HuH-7 (cell line): Measurements from ENCODE around the gene PRUNE1.

ENCODE experiments used
- DNase-seq: peaks from one replicate; pipeline ENCODE4 v3.0.0; 2011; ENCODE audit warnings: low spot score

Gene PRUNE1

DNA sequence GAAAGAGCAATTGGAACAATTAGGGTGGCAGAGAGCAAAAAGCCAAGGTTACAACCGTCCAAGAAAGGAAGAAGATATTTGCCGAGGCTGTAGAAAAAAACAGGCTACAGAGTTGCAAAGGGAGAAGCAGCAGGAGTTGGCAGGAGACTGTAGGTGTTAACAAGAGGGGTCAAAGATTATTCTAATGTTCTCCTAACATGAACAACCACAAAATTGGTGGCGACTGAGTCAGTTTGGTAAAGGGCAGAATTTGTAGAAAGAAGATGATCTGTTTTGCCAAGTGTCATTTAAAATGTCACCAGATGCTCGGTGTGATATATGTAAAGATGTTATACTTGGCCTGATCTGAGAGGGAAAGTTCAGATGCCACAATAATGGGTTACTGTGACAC lies 401 bp upstream of the PRUNE1 start:
- no peak for DNase-seq

DNA sequence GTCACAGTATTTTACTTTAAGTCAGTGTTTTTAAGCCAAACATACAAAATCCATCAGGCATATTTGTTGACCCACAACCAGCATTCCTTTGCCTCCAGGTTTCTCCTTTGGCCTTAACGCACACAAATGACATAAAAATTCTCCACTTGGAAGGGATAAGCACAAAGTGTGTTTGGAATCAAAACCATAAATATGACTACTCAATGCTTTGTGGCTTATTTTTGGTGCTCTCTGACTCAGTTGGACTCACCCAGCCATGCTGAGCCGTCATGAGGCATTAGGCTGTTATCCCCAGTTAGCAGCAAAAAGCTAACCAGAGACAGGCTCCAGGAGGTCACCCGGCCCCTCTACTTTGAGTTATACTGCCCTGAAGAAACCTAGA lies 948 bp downstream of the PRUNE1 start:
- no peak for DNase-seq

DNA sequence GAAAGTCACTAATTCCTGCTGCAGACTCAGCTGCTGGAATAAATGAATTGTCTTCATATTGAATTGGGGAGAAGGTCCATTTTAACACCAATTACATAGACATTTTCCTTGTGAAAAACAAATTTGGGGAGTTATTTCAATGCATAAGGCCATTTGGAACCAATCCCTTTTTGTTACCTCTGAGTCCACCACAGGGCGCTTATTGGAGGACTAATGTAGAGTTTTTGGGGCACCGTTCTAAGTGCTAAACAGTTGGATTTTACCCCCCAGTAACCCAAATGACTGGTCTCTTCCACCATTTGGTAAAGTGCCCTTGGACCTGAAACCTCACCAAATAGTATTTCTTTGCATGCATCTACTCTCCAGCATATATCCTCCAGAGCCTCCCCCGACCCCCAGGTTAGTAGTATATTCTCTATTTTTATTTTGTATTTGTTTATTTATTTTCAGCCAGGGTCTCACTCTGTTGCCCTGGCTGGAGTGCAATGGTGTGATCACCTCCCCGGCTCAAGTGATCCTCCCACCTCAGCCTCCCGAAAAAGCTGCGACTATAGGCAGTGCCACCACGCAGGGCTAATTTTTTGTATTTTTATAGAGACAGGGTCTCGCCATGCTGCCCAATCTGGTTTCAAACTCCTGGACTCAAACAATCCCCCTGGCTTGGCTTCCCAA lies 1.6 kb downstream of the PRUNE1 start:
- DNase-seq: no peak

DNA sequence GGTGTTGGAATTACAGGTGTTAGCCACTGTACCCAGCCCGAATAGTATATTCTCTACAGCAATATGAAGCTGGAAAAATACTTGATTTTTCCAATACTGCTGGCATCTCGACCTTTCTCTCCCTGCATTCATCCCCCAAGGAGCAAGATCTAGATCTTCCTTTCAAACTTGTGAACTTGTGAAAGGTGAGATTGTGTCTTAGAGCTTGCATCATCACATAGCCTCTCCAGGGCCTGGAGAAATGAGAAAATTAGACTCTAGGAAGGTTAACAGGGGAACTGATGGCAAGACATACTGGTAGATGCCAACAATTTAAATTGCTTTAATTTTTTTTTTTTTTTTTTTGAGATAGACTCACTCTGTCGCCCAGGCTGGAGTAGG lies 2.1 kb downstream of the PRUNE1 start:
- no peak for DNase-seq

DNA sequence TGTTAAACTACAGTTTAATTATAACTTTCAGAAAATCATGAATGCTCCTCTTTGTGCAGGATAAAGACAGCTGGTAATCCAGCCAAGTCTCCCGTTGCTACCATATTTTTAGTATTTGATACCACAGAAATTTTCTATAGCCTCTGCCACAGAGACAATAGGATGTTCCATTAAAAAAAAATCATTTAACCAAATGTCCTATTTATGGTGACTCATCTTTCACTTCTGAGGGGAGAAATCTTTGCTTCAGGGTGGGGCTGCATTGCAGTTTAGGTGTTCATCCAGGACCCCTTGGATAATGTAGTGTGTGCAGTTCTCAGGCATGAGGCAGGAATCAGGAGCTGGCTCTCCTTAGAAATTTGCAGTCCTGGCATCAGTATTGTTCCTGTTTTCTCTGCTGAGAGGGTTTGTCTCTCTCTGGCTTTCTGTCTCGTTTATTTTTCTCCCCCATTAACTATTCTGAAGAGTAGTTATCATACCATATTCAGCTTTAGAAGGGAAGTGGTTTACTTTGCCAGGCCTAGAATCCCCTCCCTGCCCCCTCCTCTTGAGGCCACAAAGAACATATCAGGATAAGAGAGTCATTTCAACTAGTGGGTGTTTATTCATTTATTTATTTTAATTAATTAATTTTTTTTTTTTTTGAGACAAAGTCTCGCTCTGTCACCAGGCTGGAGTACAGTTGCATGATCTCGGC lies 3.1 kb downstream of the PRUNE1 start:
- no peak for DNase-seq

DNA sequence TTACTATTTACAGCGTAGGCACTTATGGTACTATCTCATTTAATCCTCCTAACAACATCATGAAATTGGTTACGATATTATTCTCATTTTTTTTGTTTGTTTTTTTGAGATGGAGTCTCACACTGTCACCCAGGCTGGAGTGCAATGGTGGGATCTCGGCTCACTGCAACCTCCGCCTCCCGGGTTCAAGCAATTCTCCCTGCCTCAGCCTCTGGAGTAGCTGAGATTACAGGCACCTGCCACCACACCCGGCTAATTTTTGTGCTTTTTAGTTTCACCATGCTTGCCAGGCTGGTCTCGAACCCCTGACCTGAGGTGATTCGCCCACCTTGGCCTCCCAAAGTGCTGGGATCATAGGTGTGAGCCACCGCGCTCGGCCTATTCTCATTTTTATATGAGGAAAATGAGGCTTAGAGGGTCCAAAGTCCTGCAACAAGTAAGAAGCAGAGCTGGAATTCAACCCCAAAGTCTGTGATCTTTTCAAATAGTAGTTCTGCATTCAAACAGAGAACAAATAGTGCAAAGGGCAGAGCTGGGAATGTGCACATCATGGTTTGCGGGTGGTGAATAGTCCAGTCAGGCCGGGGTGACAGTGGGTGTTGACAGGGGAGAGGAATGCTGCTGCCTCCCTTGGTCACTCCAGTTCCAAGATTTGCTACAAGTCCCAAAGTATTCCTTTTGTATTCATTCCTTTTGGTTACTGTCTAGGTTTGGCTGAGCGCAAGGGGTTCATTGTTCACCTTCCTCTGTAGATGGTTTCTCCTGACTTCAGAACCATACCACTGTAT lies 4.6 kb downstream of the PRUNE1 start:
- DNase-seq: peak; percentile 61

DNA sequence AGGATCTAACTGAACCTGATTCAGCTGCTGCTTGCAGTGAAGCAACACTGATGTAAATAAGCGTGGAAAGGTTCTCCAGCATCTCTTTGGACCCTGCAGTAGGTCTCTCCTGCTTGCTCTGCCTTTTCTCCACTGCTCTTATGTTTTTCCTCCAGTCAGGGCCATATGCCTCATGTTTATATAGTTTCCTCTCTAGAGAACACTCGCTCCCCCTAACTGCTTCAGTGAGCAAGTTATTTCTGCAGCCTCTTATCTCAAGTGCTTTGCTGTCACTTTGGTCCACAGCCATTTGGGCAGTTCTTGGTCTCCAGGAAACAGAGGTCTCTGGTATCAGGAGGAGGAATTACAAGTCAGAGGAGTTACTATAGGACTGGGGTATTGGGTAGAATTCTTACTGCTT lies 5.3 kb downstream of the PRUNE1 start:
- DNase-seq: no peak

DNA sequence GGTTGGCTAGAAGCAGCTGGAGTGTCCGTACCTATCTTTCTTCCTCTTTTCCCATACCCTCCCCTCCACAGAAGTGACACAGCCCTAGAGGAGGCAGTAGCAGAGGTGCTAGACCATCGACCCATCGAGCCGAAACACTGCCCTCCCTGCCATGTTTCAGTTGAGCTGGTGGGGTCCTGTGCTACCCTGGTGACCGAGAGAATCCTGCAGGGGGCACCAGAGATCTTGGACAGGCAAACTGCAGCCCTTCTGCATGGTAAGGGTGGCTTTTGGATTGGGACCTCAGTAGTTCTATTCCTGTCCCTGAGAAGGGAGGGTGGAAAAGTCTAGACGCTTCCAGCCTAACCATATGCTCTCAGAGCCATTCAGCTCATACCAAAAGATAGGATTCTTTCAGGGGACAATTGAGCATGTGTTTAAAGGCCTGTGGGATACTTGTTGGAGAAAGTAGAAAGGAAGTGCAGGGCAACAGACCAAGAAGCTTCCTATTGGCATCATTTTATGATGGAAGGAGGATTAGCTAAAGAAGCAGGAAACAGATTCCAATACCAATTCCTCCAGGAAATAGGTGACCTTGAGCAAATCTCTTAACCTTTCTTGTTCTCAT lies 16.4 kb downstream of the PRUNE1 start:
- peak; percentile 61 for DNase-seq

DNA sequence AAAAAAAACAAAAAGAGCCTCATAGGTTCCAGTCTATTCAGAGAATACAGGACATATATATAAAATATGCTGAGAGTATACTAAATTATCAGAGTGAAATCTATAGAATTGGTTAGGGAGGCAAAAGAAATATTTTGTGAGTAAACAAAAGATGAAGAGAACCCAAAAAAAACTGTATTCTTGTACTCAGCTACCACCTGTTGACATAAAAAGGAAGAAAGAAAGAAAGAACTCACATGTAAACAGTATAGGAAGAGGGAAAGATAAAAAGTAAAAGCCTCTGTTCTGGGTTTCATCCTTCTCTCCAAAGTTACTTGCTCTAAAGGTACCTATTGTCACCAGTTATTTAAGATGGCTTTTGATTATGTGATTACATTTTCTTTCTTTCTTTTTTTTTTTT lies 18.2 kb downstream of the PRUNE1 start:
- no peak for DNase-seq

DNA sequence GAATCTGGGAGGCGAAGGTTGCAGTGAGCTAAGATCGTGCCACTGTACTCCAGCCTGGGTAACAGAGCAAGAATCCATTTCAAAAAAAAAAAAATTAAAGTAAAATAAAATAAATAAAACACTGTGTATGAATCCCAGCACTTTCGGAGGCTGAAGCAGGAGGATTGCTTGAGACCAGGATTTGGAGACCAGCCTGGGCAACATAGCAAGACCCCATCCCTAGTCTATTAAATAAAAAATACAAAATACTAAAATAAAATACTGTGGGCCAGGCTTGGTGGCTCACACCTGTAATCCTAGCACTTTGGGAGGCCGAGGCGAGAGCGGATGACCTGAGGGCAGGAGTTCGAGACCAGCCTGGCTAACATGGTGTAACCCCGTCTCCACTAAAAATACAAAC lies 23.9 kb downstream of the PRUNE1 start:
- DNase-seq: no peak

DNA sequence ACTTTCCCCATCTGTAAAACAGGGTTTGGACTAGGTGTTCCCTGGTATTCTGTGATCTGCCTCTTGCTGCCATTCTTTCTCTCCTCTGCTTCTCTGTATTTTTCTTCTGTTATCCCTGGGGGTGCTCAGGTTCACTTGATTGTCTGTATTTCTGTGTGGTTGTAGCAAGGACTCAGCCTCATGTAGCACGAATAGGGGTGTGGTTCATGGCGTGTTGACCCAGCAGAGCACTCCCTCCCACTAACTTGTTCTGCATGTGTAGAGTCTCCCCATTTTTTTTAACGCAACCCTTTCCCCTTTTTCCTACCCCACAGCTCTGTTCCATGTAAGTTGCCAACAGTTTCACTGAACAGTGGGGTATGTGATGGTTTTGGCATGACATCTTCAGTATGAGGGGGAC lies 26.9 kb downstream of the PRUNE1 start:
- no peak for DNase-seq

DNA sequence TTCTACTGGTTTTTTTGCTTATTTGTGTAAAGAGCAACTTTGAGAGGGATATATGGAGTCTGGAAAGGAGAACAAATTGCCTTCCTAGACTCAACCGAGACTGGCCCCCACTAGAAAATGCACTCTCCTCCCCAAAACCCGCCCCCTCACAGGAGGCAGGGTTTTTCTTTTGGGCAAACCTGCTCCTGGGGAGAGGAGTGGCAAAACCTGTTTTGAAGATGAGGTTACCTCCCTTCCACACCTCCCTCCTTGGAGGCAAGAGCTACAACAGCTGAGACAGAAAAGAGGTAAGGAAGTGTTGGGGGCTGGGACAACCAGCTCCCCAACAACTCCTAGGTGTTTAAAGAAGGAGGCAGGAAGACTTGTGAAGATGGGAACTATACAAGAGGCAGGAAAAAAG lies 28.1 kb downstream of the PRUNE1 start, which contains the start of gene BNIPL:
TSS of gene BNIPL (plus strand) at position 231 of the 400 bp plus-strand sequence. CDS start at position 371, 140 bp downstream.
- DNase-seq: no peak

DNA sequence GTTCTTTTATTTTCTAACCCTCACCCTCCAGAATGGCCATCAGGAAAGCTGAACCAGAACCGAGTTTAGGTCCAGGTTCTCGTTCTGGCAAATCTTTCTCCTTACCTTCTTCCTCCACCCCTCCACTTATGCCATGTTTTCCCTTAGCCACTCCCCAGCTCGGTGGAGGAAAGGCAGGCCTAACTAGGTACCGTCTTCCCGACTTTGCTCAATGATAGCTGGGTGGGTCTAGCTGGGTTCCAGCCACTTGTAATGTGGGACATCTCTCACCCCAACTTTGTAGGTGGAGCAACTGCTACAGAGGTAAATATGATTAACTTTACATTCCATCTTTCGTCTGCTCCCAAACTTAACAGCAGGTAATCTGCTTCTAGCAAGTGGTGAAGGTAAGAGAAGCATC lies 28.8 kb downstream of the PRUNE1 start:
- DNase-seq: no peak

DNA sequence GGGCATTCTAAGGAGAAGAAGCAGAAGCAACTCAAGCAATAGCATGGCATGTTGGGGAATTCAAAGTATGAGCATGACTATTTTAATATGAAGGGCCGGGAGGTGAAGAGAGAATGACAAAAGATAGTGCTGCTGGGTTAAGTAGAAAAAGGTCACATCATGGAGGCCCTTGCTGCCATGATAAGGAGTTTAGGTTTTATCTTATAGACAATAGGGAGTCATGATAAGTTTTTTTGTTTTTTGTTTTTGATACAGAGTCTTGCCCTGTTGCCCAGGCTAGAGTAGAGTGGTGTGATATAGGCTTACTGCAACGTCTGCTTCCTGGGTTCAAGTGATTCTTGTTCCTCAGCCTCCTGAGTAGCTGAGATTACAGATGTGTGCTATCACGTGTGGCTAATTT lies 31.3 kb downstream of the PRUNE1 start:
- DNase-seq: no peak

DNA sequence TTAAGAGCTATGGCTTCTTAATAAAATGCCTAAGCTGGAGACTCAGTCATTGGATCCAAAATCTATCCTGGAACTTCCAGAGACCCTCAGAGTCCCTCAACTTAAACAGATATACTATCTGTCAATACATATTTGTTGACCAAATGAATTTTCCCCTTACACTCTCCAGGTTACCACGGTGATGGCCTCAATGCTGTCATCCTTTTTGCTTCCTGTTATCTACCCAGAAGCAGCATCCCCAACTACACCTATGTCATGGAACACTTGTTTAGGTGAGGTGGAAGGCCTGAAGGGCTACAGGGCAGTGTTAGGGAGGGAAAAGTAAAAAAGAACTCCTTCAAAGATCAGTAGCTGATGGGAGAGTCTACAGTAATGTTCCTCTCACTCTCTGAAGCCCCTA lies 34.9 kb downstream of the PRUNE1 start:
- no peak for DNase-seq

DNA sequence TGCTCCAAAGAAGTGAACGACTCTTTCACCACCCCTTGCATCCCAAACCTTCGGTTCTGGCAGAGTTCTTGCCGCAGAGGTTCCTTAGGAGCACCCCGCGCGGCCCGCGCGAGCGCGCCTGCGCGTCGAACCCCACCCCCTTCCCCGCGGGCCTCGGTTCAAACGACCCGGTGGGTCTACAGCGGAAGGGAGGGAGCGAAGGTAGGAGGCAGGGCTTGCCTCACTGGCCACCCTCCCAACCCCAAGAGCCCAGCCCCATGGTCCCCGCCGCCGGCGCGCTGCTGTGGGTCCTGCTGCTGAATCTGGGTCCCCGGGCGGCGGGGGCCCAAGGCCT lies 39.3 kb downstream of the PRUNE1 start, which contains the start of gene C1orf56:
TSS of gene C1orf56 (plus strand) at position 161 of the 334 bp plus-strand sequence. CDS start at position 258, 97 bp downstream.
- DNase-seq: peak; percentile 83

DNA sequence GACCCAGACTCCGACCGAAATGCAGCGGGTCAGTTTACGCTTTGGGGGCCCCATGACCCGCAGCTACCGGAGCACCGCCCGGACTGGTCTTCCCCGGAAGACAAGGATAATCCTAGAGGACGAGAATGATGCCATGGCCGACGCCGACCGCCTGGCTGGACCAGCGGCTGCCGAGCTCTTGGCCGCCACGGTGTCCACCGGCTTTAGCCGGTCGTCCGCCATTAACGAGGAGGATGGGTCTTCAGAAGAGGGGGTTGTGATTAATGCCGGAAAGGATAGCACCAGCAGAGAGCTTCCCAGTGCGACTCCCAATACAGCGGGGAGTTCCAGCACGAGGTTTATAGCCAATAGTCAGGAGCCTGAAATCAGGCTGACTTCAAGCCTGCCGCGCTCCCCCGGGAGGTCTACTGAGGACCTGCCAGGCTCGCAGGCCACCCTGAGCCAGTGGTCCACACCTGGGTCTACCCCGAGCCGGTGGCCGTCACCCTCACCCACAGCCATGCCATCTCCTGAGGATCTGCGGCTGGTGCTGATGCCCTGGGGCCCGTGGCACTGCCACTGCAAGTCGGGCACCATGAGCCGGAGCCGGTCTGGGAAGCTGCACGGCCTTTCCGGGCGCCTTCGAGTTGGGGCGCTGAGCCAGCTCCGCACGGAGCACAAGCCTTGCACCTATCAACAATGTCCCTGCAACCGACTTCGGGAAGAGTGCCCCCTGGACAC lies 39.8 kb downstream of the PRUNE1 start:
- DNase-seq: no peak

DNA sequence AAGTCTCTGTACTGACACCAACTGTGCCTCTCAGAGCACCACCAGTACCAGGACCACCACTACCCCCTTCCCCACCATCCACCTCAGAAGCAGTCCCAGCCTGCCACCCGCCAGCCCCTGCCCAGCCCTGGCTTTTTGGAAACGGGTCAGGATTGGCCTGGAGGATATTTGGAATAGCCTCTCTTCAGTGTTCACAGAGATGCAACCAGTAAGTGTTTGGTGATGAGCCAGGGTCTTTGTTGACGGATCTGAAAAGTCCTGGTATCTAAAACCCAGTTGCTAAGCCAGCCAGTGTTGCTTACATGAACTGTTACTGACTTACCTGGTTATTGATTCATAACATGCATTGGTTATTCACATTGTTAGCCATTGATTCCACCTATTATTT lies 40.4 kb downstream of the PRUNE1 start:
- DNase-seq: peak; percentile 87

DNA sequence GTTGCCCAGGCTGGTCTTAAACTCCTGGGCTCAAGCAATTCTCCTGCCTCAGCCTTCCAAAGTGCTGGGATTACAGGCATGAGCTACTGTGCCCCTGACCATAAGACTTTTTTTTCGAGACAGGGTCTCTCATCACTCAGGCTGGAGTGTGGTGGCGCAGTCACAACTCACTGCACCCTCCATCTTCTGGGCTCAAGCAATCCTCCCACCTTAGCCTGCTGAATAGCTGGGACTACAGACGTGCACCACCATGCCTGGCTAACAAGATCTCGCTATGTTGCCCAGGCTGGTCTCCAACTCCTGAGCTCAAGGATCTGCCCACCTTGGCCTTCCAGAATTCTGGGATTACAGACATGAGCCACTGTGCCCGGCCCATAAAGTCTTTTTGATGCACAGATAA lies 41.2 kb downstream of the PRUNE1 start:
- no peak for DNase-seq

DNA sequence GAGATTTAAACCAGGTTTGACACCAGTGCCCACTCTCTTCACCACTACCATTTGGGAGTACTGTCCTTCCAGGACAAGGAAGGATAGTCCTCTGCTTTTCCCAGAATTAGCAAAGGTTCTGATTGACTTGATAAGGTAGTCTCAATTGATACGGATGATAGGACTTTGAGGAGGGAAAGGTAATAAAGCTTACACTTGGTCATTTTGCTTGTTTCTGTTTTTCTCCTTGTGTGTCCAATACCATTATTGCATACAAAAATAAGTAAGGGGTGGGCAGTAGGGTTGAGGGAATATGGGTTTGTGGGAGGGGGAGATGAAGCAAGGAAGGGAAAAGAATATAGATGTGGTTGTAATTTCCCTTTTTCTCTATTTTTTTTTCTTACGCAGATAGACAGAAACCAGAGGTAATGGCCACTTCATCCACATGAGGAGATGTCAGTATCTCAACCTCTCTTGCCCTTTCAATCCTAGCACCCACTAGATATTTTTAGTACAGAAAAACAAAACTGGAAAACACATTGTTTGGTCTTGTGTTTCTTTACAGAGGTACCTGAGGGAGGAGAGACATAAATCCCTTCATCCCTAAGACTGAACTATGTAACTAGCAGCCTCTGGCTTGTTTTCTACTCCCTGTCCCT lies 41.9 kb downstream of the PRUNE1 start:
- DNase-seq: no peak

DNA sequence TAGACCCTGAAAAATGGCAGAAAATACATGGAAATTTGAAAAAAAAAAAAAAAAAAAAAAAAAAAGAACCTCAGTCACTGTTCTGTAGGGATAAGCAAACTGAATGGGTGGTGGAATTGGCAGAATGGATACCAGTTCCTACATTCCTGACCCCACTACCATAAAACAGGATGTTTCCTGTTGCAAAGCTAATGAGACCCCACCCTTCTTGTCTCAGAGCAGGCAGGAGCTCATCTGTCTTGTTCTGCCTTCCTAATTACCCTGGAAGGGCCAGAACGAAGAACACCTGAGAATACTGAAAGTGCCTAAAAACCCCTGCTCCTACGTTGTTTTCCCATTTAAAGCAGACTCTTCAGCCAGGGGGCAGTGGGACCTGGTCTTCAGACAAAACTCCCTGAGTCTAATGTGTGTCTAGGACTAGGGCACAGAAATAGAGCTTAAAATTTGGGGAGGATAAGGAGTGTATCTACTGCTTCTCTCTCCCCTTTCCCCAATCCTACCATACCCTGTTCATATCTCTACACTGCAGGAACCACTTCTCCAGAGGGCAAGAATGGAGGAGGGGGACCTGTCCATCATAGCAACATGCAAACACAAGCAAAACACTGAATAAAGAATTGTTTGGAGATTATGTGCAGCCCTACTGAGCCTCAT lies 43.2 kb downstream of the PRUNE1 start:
- no peak for DNase-seq
